Muscle of leg (tissue), 11 donors: ENCODE measurements around the gene PRKAR1B. TPM values are rescaled to one million over a fixed set of nuclear protein-coding genes. Genes with fewer than 3 reads are reported as not detected.

Experiments used
- DNase-seq: peaks from one replicate; pipeline ENCODE4 v3.0.0; 2013
- H3K27ac ChIP-seq: one replicate; pipeline ENCODE4 v1.5.1; 2013; ENCODE audit warnings: mild to moderate bottlenecking, low read length, control low read depth
- H3K27me3 ChIP-seq: one replicate; pipeline ENCODE4 v1.6.1; 2013; ENCODE audit warnings: low read length; ENCODE audit not compliant: control insufficient read depth, insufficient read depth
- H3K36me3 ChIP-seq: one replicate; pipeline ENCODE4 v1.6.1; 2013; ENCODE audit warnings: low read length; ENCODE audit not compliant: control insufficient read depth, insufficient read depth
- H3K4me1 ChIP-seq: one replicate; pipeline ENCODE4 v1.6.1; 2013; ENCODE audit warnings: low read length; ENCODE audit not compliant: control insufficient read depth, insufficient read depth
- H3K4me3 ChIP-seq: one replicate; pipeline ENCODE4 v1.5.1; 2013; ENCODE audit warnings: low read length, control low read depth
- H3K9me3 ChIP-seq: replicated peaks from 2 replicates; pipeline ENCODE4 v1.6.1; 2013; ENCODE audit warnings: low read depth, low read length; ENCODE audit not compliant: control insufficient read depth
- WGBS: methylation state at CpG from one replicate; pipeline ENCODE4 v1.1.5; 2013; ENCODE audit warnings: missing lambda C conversion rate; ENCODE audit not compliant: insufficient coverage; 5-methylcytosine and 5-hydroxymethylcytosine counted together
- polyA plus RNA-seq, 8 donors: library from polyadenylated mRNA; unstranded; fragments of 120-200 nt; gene quantifications; one replicate each; pipeline versions ENCODE4 v1.2.1 to v1.2.3, GENCODE V29; 2013; ENCODE audit warnings: inconsistent platforms in 1 of 8, low replicate concordance in 1 of 8; ENCODE audit not compliant: insufficient read length in 8 of 8, insufficient read depth in 1 of 8
- total RNA-seq: library from RNA; stranded (reverse); fragments of 120-200 nt; gene quantifications from one replicate; pipeline ENCODE4 v1.2.4, GENCODE V29; 2013

Gene PRKAR1B
- total and polyA plus RNA-seq, 9 donors = 23.1 to 45.4 (median 35.0) TPM

DNA sequence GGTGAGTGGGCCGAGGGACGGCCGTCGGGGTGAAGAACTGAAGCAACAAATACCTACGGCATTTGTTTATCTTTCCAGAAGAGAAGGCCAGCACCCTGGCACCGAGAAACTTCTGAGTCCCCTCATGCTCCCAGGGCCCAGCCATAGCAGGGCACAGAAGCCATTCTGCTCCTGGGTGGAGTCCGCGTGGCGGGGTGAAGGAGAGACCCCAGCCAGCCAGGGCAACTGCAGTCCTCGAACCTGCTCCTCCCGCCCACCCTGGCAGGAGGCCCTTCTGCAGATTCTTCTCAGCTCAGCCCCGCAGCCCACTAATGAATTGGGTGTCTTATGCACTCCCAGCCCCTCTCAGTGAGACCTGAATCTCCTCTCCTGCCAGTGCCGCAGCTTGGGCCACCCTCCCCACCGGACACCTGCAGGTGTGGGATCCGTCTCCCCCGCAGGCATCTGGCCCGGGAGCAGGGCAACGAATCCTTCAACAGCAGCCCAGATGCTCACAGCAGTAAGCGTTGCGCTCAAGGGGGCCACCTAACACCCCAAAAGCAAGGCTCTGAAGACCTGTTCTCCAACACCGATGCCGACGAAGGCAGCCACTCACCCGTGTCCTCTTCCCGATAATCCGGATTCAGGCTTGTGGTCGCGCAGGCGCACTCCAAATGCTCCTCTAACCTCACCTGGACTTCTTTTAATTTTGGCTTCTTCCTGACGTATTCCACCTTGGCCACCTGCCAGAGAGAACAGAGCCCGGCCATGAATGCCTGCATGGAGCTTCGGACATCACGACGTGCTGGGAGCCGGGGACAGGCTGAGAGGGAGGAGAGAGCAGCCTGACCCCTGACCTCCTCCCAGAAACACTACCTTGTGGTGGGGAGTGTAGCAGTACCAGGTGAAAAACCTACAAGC is 226.3 kb downstream of the PRKAR1B start:
- Histone ChIP-seq H3K27me3 (no peaks in the 10 kb centered on the region), H3K9me3 (no peaks in the 10 kb centered on the region), H3K4me3 (no peak overlapping the region), H3K36me3 (peaks cover 55% of the 10 kb centered on the region), H3K4me1 (peaks cover 31% of the 10 kb centered on the region), H3K27ac (no peak overlapping the region)
- WGBS = 74% methylated on average over 28 of the region's 35 CpGs
- DNase-seq = no peak

DNA sequence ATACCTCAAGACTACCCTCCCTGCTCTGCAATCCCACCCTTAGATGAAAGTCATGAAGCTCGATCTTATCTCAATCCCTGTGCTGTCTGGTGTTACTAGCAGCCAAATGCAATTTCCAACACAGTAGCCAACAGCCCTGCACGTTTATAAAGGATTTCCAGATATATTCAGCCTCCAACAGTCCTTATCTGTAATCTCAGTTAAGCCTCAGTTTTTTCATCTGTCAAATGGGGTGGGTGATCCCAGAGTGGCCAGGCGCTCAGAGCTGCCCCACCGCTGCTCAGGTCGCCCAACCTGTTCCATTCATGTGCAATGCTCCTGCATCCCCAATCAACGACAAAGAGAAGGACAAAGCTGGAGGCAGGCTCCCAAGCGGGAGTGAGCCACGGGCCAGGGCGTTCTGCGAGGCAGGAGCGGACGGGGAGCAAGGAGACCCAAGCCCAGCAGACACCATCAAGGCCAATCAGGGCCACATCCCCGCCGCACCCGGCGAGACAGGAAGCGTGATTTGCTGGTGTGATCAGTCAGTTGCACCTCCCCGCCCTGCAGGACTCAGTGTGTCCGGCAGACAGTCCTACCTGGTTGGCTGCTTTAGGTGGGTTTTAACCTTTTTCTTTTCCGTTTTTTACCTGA is 227.1 kb downstream of the PRKAR1B start:
- Histone ChIP-seq H3K4me3 (no peak overlapping the region), H3K4me1 (peaks cover 26% of the 10 kb centered on the region), H3K27me3 (no peaks in the 10 kb centered on the region), H3K36me3 (peaks cover 57% of the 10 kb centered on the region), H3K27ac (no peak overlapping the region), H3K9me3 (no peaks in the 10 kb centered on the region)
- no peak for DNase-seq
- 95% methylated on average over 17 of the region's 20 CpGs for WGBS

Other genes with a start within 250 kb of the PRKAR1B start
- 26.1 TPM for gene PDGFA, start 207.4 kb downstream of the PRKAR1B start, total RNA-seq
- gene PDGFA, start 207.4 kb downstream of the PRKAR1B start, polyA plus RNA-seq = 10 to 100 TPM; 31.2 to 51.6 (median 41.9) TPM
- 14.3 TPM for gene DNAAF5, start 582 bp downstream of the PRKAR1B start, total RNA-seq
- gene DNAAF5, start 582 bp downstream of the PRKAR1B start, polyA plus RNA-seq = 10 to 100 TPM; 22.5 to 28.4 (median 26.3) TPM
- gene SUN1, start 105.2 kb upstream of the PRKAR1B start, total RNA-seq = 151 TPM
- gene SUN1, start 105.2 kb upstream of the PRKAR1B start, polyA plus RNA-seq = 100 to 1,000 TPM; 150 to 238 (median 175) TPM
- gene GET4, start 149.3 kb upstream of the PRKAR1B start, total RNA-seq = 26.6 TPM
- gene GET4, start 149.3 kb upstream of the PRKAR1B start, polyA plus RNA-seq = 10 to 100 TPM; 31.9 to 50.2 (median 42.3) TPM
- gene ADAP1, start 227.4 kb upstream of the PRKAR1B start, total RNA-seq = 2.0 TPM
- 1 to 10 TPM; 2.2 to 6.1 (median 3.3) TPM for gene ADAP1, start 227.4 kb upstream of the PRKAR1B start, polyA plus RNA-seq
- gene COX19, start 248.3 kb upstream of the PRKAR1B start, total RNA-seq = 10.3 TPM
- 10 to 100 TPM in 5 of 8 donors, 1 to 10 TPM in 3; 8.9 to 12.4 (median 10.7) TPM for gene COX19, start 248.3 kb upstream of the PRKAR1B start, polyA plus RNA-seq